ENCODE data around the gene JMJD7. TPM values are rescaled to one million over a fixed set of nuclear protein-coding genes. Genes with fewer than 3 reads are reported as not detected.

The JMJD7 gene
- total RNA-seq, 1 experiment from 2014 or later: 13.5 TPM

GRCh38 chr15:41794081-41794480 lies 33.8 kb upstream of the JMJD7 start:
- no peak overlapping the region for H3K27ac ChIP-seq (ENCODE audit: low read depth, low read length)
- peaks cover 25 to 51% of the 10 kb centered on the region in 2 experiments for H3K4me1 ChIP-seq (ENCODE audit: control insufficient read depth in 1 of 2, insufficient read depth in 2 of 2, low read length in 2 of 2)
- no peak overlapping the region for H3K4me2 ChIP-seq (ENCODE audit: low read length)
- ATAC-seq: no peak
- no peaks in the 10 kb centered on the region for H3K9me3 ChIP-seq (ENCODE audit: control insufficient read depth in 1 of 2, insufficient read depth in 1 of 2, low read depth in 1 of 2, low read length in 2 of 2)
- H3K4me3 ChIP-seq (replicated peaks in 1 of 2; ENCODE audit: low read depth in 1 of 2, low read length in 2 of 2): no peak overlapping the region
- BruUV-seq (replicated peaks): no TSS peak
- H3K9ac ChIP-seq (ENCODE audit: low read length): no peak overlapping the region
- no peaks in the 10 kb centered on the region for H3K36me3 ChIP-seq (ENCODE audit: control insufficient read depth in 1 of 2, insufficient read depth in 2 of 2, low read length in 2 of 2)
- ChIA-PET RAD21 (ENCODE audit: low non-redundant PET in 1 of 2, low total read pairs in 2 of 2, uncharacterized antibody in 2 of 2, unreplicated experiment in 2 of 2) (no interaction called here), POLR2A (no interaction called here), CTCF (interaction anchor here (1.2 kb wide), 1 partner anchor 20 kb away, joined by 3 read pairs; the partner anchor contains the start of gene MAPKBP1)
- DNase-seq (ENCODE audit: low read depth, low spot score): no peak
- H2AFZ ChIP-seq (ENCODE audit: low read depth, low read length, poor library complexity, severe bottlenecking): no peak overlapping the region
- intact Hi-C loops (cut with micrococcal nuclease): no loop called here
- H3K27me3 ChIP-seq (ENCODE audit: insufficient read depth, low read length): no peaks in the 10 kb centered on the region
- no peak for TF ChIP-seq MAX (IDR thresholded peaks at IDR 0.05)
- TF ChIP-seq YY1 (IDR thresholded peaks at IDR 0.05; ENCODE audit: extremely low read depth, insufficient replicate concordance, low read depth, low read length): no peak
- no peak for TF ChIP-seq RAD21 (IDR thresholded peaks at IDR 0.05; ENCODE audit: low read depth)
- TF ChIP-seq POLR2AphosphoS5 (IDR thresholded peaks at IDR 0.05; ENCODE audit: low read depth, low read length): no peak
- no peak for TF ChIP-seq ZBTB33 (IDR thresholded peaks at IDR 0.05; ENCODE audit: extremely low read depth, insufficient replicate concordance, low read length)
- TF ChIP-seq POLR2A (IDR thresholded peaks at IDR 0.05; ENCODE audit: borderline replicate concordance, extremely low read depth, insufficient read depth, insufficient read length): no peak
- no peak for TF ChIP-seq EGR1 (IDR thresholded peaks at IDR 0.05; ENCODE audit: low read depth)
- TF ChIP-seq FOSL1 (IDR thresholded peaks at IDR 0.05; ENCODE audit: low read depth): no peak
- TF ChIP-seq TCF7L2 (IDR thresholded peaks at IDR 0.05; ENCODE audit: borderline replicate concordance, extremely low read depth, insufficient read depth, insufficient read length): no peak
- no peak for TF ChIP-seq SP1 (IDR thresholded peaks at IDR 0.05; ENCODE audit: low read depth)
- no peak for TF ChIP-seq CBX3 (IDR thresholded peaks at IDR 0.05; ENCODE audit: low read depth)
- TF ChIP-seq EZH2phosphoT487 (IDR thresholded peaks at IDR 0.05; ENCODE audit: borderline replicate concordance): no peak
- no peak for TF ChIP-seq CEBPB (IDR thresholded peaks at IDR 0.05; ENCODE audit: low read depth)
- H4K20me1 ChIP-seq (ENCODE audit: insufficient read depth): no peaks in the 10 kb centered on the region
- no peaks in the 10 kb centered on the region for H3K9me2 ChIP-seq (ENCODE audit: insufficient read depth)
- no peaks in the 10 kb centered on the region; the same call in 1 of the 2 replicates for H3K79me2 ChIP-seq (ENCODE audit: insufficient read depth, low read length)

Measured in HCT116 (cell line).